HCT116 (cell line): ENCODE data around the gene MED13L.

ENCODE experiments used
- POLR2A ChIP-seq: IDR thresholded peaks from 2 replicates; pipeline ENCODE4 v1.7.0; 2011; ENCODE audit warnings: borderline replicate concordance; ENCODE audit not compliant: insufficient read depth, insufficient read length; ENCODE audit errors: extremely low read depth
- TF ChIP-seq, protein P1 (sequence below), 3 experiments: fragments of 200-600 bp in 1 of 3; sonication (generic) in 1 of 3; IDR thresholded peaks in 2 of 3; conservative IDR thresholded peaks in 1 of 3; 2 replicates each; pipeline ENCODE4 v1.5.1; 2012 to 2017; ENCODE audit warnings: low read depth in 2 of 3, low read length in 2 of 3, antibody characterized with exemption in 1 of 3, borderline replicate concordance in 1 of 3, control low read depth in 1 of 3, mild to moderate bottlenecking in 1 of 3, mixed read lengths in 1 of 3, mixed run types in 1 of 3, moderate library complexity in 1 of 3; ENCODE audit not compliant: insufficient read depth in 1 of 3

- no peak for TF ChIP-seq POLR2A
- TF ChIP-seq, protein P1, sequence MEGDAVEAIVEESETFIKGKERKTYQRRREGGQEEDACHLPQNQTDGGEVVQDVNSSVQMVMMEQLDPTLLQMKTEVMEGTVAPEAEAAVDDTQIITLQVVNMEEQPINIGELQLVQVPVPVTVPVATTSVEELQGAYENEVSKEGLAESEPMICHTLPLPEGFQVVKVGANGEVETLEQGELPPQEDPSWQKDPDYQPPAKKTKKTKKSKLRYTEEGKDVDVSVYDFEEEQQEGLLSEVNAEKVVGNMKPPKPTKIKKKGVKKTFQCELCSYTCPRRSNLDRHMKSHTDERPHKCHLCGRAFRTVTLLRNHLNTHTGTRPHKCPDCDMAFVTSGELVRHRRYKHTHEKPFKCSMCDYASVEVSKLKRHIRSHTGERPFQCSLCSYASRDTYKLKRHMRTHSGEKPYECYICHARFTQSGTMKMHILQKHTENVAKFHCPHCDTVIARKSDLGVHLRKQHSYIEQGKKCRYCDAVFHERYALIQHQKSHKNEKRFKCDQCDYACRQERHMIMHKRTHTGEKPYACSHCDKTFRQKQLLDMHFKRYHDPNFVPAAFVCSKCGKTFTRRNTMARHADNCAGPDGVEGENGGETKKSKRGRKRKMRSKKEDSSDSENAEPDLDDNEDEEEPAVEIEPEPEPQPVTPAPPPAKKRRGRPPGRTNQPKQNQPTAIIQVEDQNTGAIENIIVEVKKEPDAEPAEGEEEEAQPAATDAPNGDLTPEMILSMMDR (IDR thresholded peaks at IDR 0.05 in 2 of 3, conservative IDR thresholded peaks at IDR 0.05 in 1 of 3; ENCODE audit: borderline replicate concordance in 1 of 3, insufficient read depth in 1 of 3, low read depth in 2 of 3, low read length in 2 of 3): no peak
These were observed 231.5 kb downstream of the MED13L start for GRCh38 chr12:116046039-116046438.
